Keratinocyte (primary cell): Measurements from ENCODE around the gene SGIP1. TPM values are rescaled to one million over a fixed set of nuclear protein-coding genes. Genes with fewer than 3 reads are reported as not detected.

Experiments used
- DNase-seq: peaks from one replicate; pipeline ENCODE4 v3.0.0-alpha.2; 2011; ENCODE audit warnings: low read depth, missing footprints, low spot score
- FAIRE-seq: peaks from 2 replicates; lab custom pipeline; 2011; peaks lifted over from hg19 to GRCh38; lab: Jason Lieb, UNC
- H2AFZ ChIP-seq: 2 replicates; pipeline ENCODE4 v1.6.0; 2012; ENCODE audit warnings: low read length, control low read depth, inconsistent platforms; ENCODE audit not compliant: control insufficient read depth
- H3K27ac ChIP-seq: 2 replicates; pipeline ENCODE4 v1.5.1; 2011; ENCODE audit warnings: low read length; ENCODE audit not compliant: control insufficient read depth, insufficient read depth
- H3K27me3 ChIP-seq: 3 replicates; pipeline ENCODE4 v1.6.0; 2011; ENCODE audit warnings: low read length; ENCODE audit not compliant: control insufficient read depth, insufficient read depth; ENCODE audit errors: extremely low read depth
- H3K36me3 ChIP-seq, 2 experiments: 2 replicates in 1 of 2; 3 replicates in 1 of 2; pipeline ENCODE4 v1.5.1; 2011; ENCODE audit warnings: low read length in 2 of 2, mild to moderate bottlenecking in 1 of 2; ENCODE audit not compliant: control insufficient read depth in 2 of 2, insufficient read depth in 2 of 2; ENCODE audit errors: extremely low read depth in 1 of 2
- H3K4me1 ChIP-seq: 3 replicates; pipeline ENCODE4 v1.5.1; 2011; ENCODE audit warnings: low read length; ENCODE audit not compliant: control insufficient read depth, insufficient read depth; ENCODE audit errors: extremely low read depth
- H3K4me2 ChIP-seq: 3 replicates; pipeline ENCODE4 v1.6.0; 2011; ENCODE audit warnings: low read depth, low read length; ENCODE audit not compliant: control insufficient read depth, insufficient read depth; ENCODE audit errors: extremely low read depth
- H3K4me3 ChIP-seq, 3 experiments: fragments of 200-600 bp in 1 of 3; sonication (generic) in 1 of 3; 2 replicates in 2 of 3; 3 replicates in 1 of 3; pipeline ENCODE4 v1.5.1; 2011 to 2016; ENCODE audit warnings: low read length in 3 of 3, mild to moderate bottlenecking in 3 of 3, control low read depth in 2 of 3, inconsistent platforms in 1 of 3, low read depth in 1 of 3, mixed read lengths in 1 of 3, mixed run types in 1 of 3, moderate library complexity in 1 of 3; ENCODE audit not compliant: control insufficient read depth in 2 of 3, insufficient read depth in 2 of 3; ENCODE audit errors: extremely low read depth in 1 of 3
- H3K79me2 ChIP-seq: 2 replicates; pipeline ENCODE4 v1.6.0; 2012; ENCODE audit warnings: low read length; ENCODE audit not compliant: control insufficient read depth, insufficient read depth
- H3K9ac ChIP-seq: 3 replicates; pipeline ENCODE4 v1.6.0; 2011; ENCODE audit warnings: low read length; ENCODE audit not compliant: control insufficient read depth, insufficient read depth; ENCODE audit errors: extremely low read depth
- H3K9me1 ChIP-seq: 3 replicates; pipeline ENCODE4 v1.6.0; 2011; ENCODE audit warnings: low read length; ENCODE audit not compliant: control insufficient read depth, insufficient read depth; ENCODE audit errors: extremely low read depth
- H3K9me3 ChIP-seq: 2 replicates; pipeline ENCODE4 v1.5.1; 2012; ENCODE audit warnings: low read depth, low read length; ENCODE audit not compliant: control insufficient read depth
- H4K20me1 ChIP-seq: 3 replicates; pipeline ENCODE4 v1.6.0; 2011; ENCODE audit warnings: low read length; ENCODE audit not compliant: control insufficient read depth, insufficient read depth; ENCODE audit errors: extremely low read depth
- EZH2 ChIP-seq: IDR thresholded peaks from one replicate; pipeline ENCODE4 v1.6.1; 2012; ENCODE audit warnings: inconsistent platforms, mild to moderate bottlenecking, low read length, moderate library complexity
- dilution Hi-C: fragments of 300-500 bp; cut with MboI; formaldehyde crosslinking; loops from one replicate; pipeline ENCODE4 v1.7.0; 2020; ENCODE audit warnings: low sequenced_read_pairs; ENCODE audit not compliant: extremely low pct_ligation_motif_present
- polyA plus RNA-seq, 5 experiments: library from polyadenylated mRNA; depleted of rRNA in 3 of 5; stranded (reverse) in 3 of 5; stranded (forward) in 1 of 5; unstranded in 1 of 5; fragments of >200 nt; gene quantifications; 1 replicate in 1 of 5; 2 replicates in 3 of 5; 3 replicates in 1 of 5; pipeline versions ENCODE4 v1.2.1 to v1.2.3, GENCODE V29; 2011 to 2012; ENCODE audit warnings: missing spikeins in 2 of 5, low read depth in 1 of 5, low replicate concordance in 1 of 5
- TF ChIP-seq, protein P1 (sequence below), 3 experiments: IDR thresholded peaks in 1 of 3; conservative IDR thresholded peaks in 1 of 3; optimal IDR thresholded peaks in 1 of 3; 2 replicates in 2 of 3; 3 replicates in 1 of 3; pipeline versions ENCODE3 to v1.5.1; 2011; ENCODE audit warnings: low read length in 3 of 3, mild to moderate bottlenecking in 3 of 3, moderate library complexity in 2 of 3, control low read depth in 1 of 3, inconsistent platforms in 1 of 3; ENCODE audit not compliant: insufficient read depth in 2 of 3; ENCODE audit errors: extremely low read depth in 1 of 3

The SGIP1 gene
- polyA plus RNA-seq, 1 donor (not counting 4 experiments of a cell fraction or from before 2014, with no cell fraction given): 0.05 TPM

DNA sequence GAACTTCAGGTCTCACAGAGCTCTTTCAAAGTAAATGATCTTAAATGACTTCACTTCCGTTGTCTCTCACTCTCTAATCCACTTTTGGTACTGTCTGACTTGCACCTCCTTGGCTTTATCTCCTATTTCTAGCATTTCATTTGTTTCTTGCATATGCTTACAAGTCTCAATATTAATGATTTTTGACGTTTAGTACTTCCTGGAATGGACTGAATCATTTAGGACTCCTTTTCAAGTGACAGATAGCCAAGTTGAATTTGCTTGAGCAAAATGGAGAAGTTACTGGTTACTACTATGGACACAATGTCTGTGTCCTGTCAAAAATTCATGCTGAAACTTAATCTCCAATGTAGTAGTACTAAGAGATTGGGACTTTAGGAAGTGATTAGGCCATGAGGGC, 7.0 kb upstream of the SGIP1 start:
- no peaks in the 10 kb centered on the region for H3K9me3 ChIP-seq
- DNase-seq (no peak), FAIRE-seq (no peak)
- H3K9me1 ChIP-seq: no peaks in the 10 kb centered on the region
- H3K27me3 ChIP-seq: no peaks in the 10 kb centered on the region
- no peaks in the 10 kb centered on the region for H4K20me1 ChIP-seq
- no peaks in the 10 kb centered on the region for H3K36me3 ChIP-seq
- H3K27ac ChIP-seq: no peak overlapping the region
- H3K79me2 ChIP-seq: no peaks in the 10 kb centered on the region
- TF ChIP-seq, protein P1, sequence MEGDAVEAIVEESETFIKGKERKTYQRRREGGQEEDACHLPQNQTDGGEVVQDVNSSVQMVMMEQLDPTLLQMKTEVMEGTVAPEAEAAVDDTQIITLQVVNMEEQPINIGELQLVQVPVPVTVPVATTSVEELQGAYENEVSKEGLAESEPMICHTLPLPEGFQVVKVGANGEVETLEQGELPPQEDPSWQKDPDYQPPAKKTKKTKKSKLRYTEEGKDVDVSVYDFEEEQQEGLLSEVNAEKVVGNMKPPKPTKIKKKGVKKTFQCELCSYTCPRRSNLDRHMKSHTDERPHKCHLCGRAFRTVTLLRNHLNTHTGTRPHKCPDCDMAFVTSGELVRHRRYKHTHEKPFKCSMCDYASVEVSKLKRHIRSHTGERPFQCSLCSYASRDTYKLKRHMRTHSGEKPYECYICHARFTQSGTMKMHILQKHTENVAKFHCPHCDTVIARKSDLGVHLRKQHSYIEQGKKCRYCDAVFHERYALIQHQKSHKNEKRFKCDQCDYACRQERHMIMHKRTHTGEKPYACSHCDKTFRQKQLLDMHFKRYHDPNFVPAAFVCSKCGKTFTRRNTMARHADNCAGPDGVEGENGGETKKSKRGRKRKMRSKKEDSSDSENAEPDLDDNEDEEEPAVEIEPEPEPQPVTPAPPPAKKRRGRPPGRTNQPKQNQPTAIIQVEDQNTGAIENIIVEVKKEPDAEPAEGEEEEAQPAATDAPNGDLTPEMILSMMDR (optimal IDR thresholded peaks at IDR 0.05 in 1 of 3, IDR thresholded peaks at IDR 0.05 in 1 of 3, conservative IDR thresholded peaks at IDR 0.05 in 1 of 3; ENCODE audit: extremely low read depth in 1 of 3, insufficient read depth in 2 of 3, low read length in 3 of 3): no peak
- TF ChIP-seq EZH2: no peak
- no peak overlapping the region for H3K9ac ChIP-seq
- H2AFZ ChIP-seq: no peak overlapping the region
- peaks cover 4% of the 10 kb centered on the region for H3K4me1 ChIP-seq
- H3K4me3 ChIP-seq: no peak overlapping the region
- no peak overlapping the region for H3K4me2 ChIP-seq
- dilution Hi-C loops: no loop called here

DNA sequence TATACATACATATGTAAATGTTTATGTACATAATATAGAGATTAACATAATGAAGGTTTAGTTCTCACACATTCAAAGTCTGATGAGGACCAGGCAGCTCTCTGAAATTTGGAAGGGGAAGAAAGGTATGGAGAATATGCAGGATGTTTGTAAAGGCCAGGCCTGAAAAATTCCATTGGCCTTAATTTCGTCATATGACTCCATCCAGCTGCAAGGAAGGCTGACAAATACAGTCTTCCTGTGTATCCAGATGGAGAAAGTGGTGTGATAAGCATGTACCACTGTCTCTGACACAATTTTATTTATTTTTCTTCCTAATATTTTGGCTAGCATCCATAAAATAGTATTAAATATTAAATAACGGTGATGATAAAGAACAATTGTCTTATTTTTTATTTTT, 6.3 kb upstream of the SGIP1 start:
- H2AFZ ChIP-seq: no peak overlapping the region
- H4K20me1 ChIP-seq: no peaks in the 10 kb centered on the region
- TF ChIP-seq, protein P1 (optimal IDR thresholded peaks at IDR 0.05 in 1 of 3, IDR thresholded peaks at IDR 0.05 in 1 of 3, conservative IDR thresholded peaks at IDR 0.05 in 1 of 3; ENCODE audit: extremely low read depth in 1 of 3, insufficient read depth in 2 of 3, low read length in 3 of 3): no peak
- H3K27me3 ChIP-seq: no peaks in the 10 kb centered on the region
- no peaks in the 10 kb centered on the region for H3K9me1 ChIP-seq
- no peaks in the 10 kb centered on the region for H3K79me2 ChIP-seq
- H3K9me3 ChIP-seq: no peaks in the 10 kb centered on the region
- no peaks in the 10 kb centered on the region for H3K36me3 ChIP-seq
- no peak overlapping the region for H3K4me2 ChIP-seq
- H3K4me1 ChIP-seq: peaks cover 3% of the 10 kb centered on the region
- H3K9ac ChIP-seq: no peak overlapping the region
- H3K4me3 ChIP-seq: no peak overlapping the region
- no peak overlapping the region for H3K27ac ChIP-seq
- no peak for DNase-seq
- dilution Hi-C loops: no loop called here
- no peak for FAIRE-seq
